Kidney (tissue), 14 donors: Measurements from ENCODE around the gene PTPRN. TPM values are rescaled to one million over a fixed set of nuclear protein-coding genes. Genes with fewer than 3 reads are reported as not detected.
A peak's percentile ranks its signal among the peaks of the same experiment; 100 is the strongest.

Experiments used
- DNase-seq, 5 donors: peaks; one replicate each; pipeline ENCODE4 v3.0.0-alpha.2; 2013 to 2020
- FAIRE-seq: peaks from 2 replicates; lab custom pipeline; 2012; peaks lifted over from hg19 to GRCh38; lab: Jason Lieb, UNC
- H3K27ac ChIP-seq, 2 donors: one replicate each; pipeline ENCODE4 v1.7.0; 2013; ENCODE audit warnings: low read depth in 2 of 2, low read length in 2 of 2, inconsistent platforms in 1 of 2
- H3K27me3 ChIP-seq: one replicate; pipeline ENCODE4 v1.7.1; 2013; ENCODE audit warnings: low read length, inconsistent platforms; ENCODE audit not compliant: control insufficient read depth, insufficient read depth
- H3K36me3 ChIP-seq, 3 donors: one replicate each; pipeline versions ENCODE4 v1.7.0 to v1.7.1; 2013; ENCODE audit warnings: low read length in 3 of 3, control low read depth in 1 of 3, inconsistent platforms in 1 of 3; ENCODE audit not compliant: insufficient read depth in 3 of 3, control insufficient read depth in 2 of 3
- H3K4me1 ChIP-seq, 3 donors: one replicate each; pipeline versions ENCODE4 v1.7.0 to v1.7.1; 2013; ENCODE audit warnings: low read length in 3 of 3, inconsistent platforms in 1 of 3, low read depth in 1 of 3; ENCODE audit not compliant: control insufficient read depth in 2 of 3, insufficient read depth in 2 of 3
- H3K4me3 ChIP-seq, 3 donors: one replicate each; pipeline versions ENCODE4 v1.7.0 to v1.8.1; 2013; ENCODE audit warnings: low read length in 3 of 3, control low read depth in 1 of 3, inconsistent platforms in 1 of 3
- H3K9ac ChIP-seq, 3 donors: one replicate each; pipeline versions ENCODE4 v1.7.0 to v1.7.1; 2013; ENCODE audit warnings: low read length in 3 of 3, control low read depth in 1 of 3, inconsistent platforms in 1 of 3
- H3K9me3 ChIP-seq, 3 donors: one replicate each; pipeline versions ENCODE4 v1.7.0 to v1.7.1; 2013; ENCODE audit warnings: low read length in 3 of 3, control low read depth in 1 of 3, inconsistent platforms in 1 of 3; ENCODE audit not compliant: control insufficient read depth in 2 of 3, insufficient read depth in 1 of 3
- CTCF ChIP-seq: IDR thresholded peaks from 3 replicates; pipeline ENCODE4 v1.5.1; 2012; ENCODE audit warnings: mild to moderate bottlenecking, moderate library complexity, borderline replicate concordance; ENCODE audit not compliant: insufficient read depth; ENCODE audit errors: extremely low read depth
- intact Hi-C: fragments of 100-400 bp; cut with DNase I; formaldehyde crosslinking; loops from one replicate; pipeline ENCODE4 v1.11.1; 2022
- polyA plus RNA-seq: library from polyadenylated mRNA; stranded (reverse); fragments of 350-450 nt; fragmentation: Illumina TruSeq; extraction: RNeasy Lipid Tissue Mini Kit (QIAGEN cat#74804); gene quantifications from one replicate; pipeline ENCODE4 v1.2.3, GENCODE V29; 2014; ENCODE audit warnings: low read depth, low replicate concordance; ENCODE audit not compliant: insufficient read depth
- total RNA-seq: library from RNA; stranded (reverse); fragmentation: NEBNext Ultra II Directional; extraction: Animal tissue kit (Norgen Biotek cat#: 25700); gene quantifications from one replicate; pipeline ENCODE4 v1.2.1, GENCODE V29; 2021
- donor health status: control.
- donor health status: control.
- donor health status: control.
- donor health status: control.
- donor health status: control.
- donor health status: DM: yes; HTN: yes; CAD: no.
- donor health status: Normal renal cell carcinoma (clear cell type).

Gene PTPRN
- total and polyA plus RNA-seq, 2 donors from 2014 or later = not detected

- no peaks in the 10 kb centered on the region for H3K9me3 ChIP-seq
- no peak overlapping the region for H3K9ac ChIP-seq
- peaks cover 16% of the 10 kb centered on the region for H3K27me3 ChIP-seq
- peaks cover 0 to 3% (median 0%) of the 10 kb centered on the region in 3 donors for H3K4me1 ChIP-seq
- no peak overlapping the region for H3K4me3 ChIP-seq
- DNase-seq = no peak
- H3K36me3 ChIP-seq = no peaks in the 10 kb centered on the region
- TF ChIP-seq CTCF = no peak
- no peak overlapping the region for H3K27ac ChIP-seq
- no peak for FAIRE-seq
- intact Hi-C loops = no loop called here
Observed at GRCh38 chr2:219354582-219354981, 45.4 kb upstream of the PTPRN start.

GRCh38 chr2:219353129-219353528, 43.9 kb upstream of the PTPRN start:
- TF ChIP-seq CTCF = no peak
- peaks cover 13% of the 10 kb centered on the region for H3K27me3 ChIP-seq
- no peak for DNase-seq

GRCh38 chr2:219352448-219353023, 43.3 kb upstream of the PTPRN start:
- H3K36me3 ChIP-seq = no peaks in the 10 kb centered on the region
- H3K4me3 ChIP-seq = no peak overlapping the region
- peaks cover 10% of the 10 kb centered on the region for H3K27me3 ChIP-seq
- no peaks in the 10 kb centered on the region for H3K9me3 ChIP-seq
- no peak overlapping the region for H3K27ac ChIP-seq
- peak in 4 of 5 donors; percentile 52 to 58 (median 56) for DNase-seq
- H3K9ac ChIP-seq = no peak overlapping the region
- H3K4me1 ChIP-seq = no peaks in the 10 kb centered on the region
- FAIRE-seq = no peak
- peak; percentile 57 for TF ChIP-seq CTCF
- intact Hi-C loops = no loop called here

More at GRCh38 chr2:219353129-219353528, 43.9 kb upstream of the PTPRN start:
- no peak overlapping the region for H3K9ac ChIP-seq
- no peaks in the 10 kb centered on the region for H3K36me3 ChIP-seq
- no peak for FAIRE-seq
- intact Hi-C loops = no loop called here
- no peak overlapping the region for H3K27ac ChIP-seq
- H3K4me3 ChIP-seq = no peak overlapping the region
- H3K4me1 ChIP-seq = peaks cover 0 to under 1% (median 0%) of the 10 kb centered on the region in 3 donors
- no peaks in the 10 kb centered on the region for H3K9me3 ChIP-seq
